Activated T-cell treated with anti-CD3 and anti-CD28 coated beads, Interleukin-2, amount 50 U/mL, for 48 hours (primary cell): ENCODE measurements around the gene CA5A.
"Not testable (repeated sequence)": the region's sequence is repeated elsewhere in the genome, so short reads cannot be mapped to it uniquely, and the experiment has no call there.

Experiments used
- DNase-seq, 2 experiments: peaks; one replicate each; pipeline ENCODE4 v3.0.0-alpha.2; 2020

Gene CA5A

DNA sequence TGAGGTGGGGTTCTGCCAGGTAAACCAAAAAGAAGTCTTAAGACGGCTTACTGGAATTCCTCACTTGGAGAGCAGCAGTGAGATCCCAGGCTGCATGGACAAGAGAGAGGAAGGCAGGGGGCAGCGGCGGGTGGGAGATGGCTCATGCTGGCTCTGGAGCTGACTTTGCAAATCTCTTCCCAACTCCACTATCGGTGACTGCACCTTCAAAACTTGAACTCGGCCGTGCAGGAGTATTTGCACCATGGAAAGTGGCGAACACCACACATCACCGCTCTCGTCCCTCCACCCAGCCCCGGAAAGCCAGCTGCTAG lies 16.7 kb downstream of the CA5A start:
- DNase-seq = no peak

DNA sequence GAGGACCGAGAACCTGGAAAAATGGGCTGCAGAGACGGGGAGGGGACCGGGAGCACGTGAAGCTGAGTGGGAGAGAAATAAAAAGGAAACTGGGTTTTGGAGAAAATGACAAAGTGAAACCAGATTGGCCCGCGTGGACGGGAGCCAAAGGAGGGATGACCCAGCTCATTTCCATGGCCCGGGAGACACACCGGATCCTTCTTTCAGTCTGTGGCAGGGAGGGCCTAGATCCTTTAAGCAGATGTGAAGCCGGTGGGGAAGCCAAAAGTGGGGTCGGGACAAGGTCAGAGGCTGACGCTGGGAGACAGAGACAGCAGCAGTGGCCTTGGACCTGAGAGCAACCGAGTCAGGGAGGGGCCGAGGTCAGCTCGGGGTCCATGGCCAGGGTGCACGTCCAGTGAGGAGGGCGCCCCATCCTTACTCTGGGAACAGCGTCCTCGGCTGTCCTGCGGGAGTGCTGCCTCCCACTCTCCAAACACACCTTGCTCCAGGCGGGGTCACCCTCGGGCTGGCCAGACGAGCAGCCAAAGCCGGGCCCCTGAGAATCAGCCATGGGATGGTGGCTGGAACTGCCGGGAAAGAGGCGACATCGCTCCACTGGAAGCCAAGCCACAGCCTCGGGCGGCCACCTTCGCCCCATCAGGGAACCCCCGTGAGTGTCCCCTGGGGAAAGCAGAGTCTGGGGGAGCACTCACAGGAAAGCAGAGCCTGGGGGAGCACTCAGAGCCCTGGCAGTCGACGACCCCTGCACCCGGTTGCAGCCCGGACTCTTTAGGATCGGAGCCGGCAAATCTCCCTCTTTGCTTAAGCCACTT lies 17.3 kb downstream of the CA5A start:
- no peak for DNase-seq

DNA sequence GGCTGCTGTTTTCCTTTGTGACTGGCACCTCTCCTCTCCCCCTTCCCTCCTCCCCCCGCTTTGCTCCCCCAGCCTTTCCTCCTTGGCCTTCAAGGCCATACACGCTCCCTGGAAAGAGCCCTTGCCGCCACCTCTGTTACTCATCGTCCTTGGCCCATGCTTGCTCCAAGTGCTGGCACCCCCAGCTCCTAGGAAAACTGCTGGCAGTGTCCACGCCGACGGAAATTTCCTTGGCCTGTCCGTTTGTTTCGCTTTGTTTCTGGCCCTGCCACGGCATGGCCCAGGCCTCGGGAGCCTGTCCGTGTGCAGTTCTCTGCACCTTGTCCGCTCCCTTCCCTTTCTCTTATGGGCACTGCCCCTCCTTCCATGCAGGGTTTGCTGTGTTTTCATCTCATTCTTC lies 18.0 kb downstream of the CA5A start:
- DNase-seq = no peak

DNA sequence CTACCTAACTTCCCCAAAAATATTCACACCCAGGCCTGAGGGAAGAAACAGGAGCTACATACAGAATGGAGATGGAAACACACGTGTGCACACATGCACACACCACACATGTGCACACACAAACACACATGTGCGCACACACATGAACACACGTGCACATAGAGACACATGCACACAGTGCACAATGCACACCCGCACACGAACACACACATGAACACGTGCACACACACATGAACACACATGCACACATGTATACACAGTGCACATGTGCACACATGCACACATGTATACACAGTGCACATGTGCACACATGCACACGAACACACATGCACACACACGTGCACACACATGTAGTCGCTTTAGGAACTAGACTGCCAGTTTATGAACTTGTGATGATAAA lies 18.8 kb downstream of the CA5A start:
- DNase-seq = no peak

DNA sequence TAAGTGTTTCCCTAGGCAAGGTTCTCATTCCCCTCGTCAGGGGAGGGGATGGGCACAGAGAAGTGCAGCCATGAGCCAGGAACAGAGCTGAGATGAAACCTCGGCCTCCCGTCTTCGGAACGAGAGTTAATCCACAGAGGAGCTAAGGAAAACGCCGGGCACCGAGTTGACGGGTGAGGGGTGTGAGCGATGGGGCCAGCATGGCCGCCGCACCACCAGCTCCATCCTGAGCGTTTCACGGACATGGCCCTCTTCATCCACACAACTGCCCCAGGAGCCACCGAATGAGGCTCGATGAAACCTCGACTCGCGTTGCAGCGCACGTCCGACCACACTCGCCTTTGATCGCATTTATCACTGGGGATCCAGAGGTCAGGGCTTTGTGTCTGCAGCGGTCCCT lies 21.5 kb downstream of the CA5A start:
- no peak for DNase-seq

DNA sequence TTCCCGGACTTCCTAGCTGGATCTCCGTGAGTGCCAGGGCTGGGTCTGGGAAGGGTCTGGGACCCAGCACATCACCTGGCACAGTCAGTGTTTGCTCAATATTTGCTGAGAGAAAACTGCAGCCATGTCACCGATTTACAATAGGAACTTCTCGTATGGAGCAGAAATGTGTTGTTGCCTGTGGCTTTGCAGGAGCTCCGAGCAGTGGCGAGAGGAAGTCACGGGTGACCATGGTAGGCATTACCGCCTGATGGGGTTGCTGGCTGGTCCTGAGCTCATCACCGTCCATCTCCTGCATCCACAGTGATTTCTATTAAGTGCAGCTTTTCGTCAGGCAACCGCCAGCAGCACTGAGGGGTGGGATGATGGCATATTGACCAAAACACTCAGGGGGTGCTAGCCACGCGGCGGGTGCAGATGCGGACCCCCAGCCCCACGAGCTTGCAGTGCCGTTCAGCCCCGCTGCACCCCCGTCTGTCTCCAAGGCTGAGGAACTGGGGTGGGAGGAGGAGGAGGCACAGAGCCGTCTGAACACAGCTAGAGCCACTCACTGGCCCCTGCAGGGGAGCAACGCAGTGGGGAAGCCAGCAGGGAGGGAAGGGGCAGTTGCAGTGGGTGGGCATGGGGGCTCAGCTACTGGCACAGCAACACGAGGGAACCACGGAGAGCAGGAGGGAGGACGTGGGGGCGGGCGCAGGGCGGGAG lies 22.2 kb downstream of the CA5A start:
- not testable (repeated sequence) for DNase-seq

DNA sequence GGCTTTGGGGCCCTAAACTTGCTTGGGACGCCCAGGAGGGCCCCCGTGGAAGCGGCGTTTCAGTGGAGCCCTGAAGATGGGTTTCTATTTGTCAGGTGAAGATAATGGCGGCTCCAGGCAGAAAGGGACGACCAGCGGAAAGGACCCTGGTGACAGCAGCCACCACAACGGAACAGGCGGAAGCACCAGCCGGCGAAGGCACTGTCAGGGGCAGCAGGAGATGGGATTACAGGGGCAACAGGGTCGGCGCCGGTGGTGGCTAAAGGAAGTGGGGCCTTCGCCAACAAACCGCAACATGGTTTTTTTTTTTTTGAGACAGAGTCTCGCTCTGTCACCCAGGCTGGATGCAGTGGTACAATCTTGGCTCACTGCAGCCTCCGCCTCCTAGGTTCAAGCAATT lies 23.6 kb downstream of the CA5A start:
- not testable (repeated sequence) for DNase-seq

DNA sequence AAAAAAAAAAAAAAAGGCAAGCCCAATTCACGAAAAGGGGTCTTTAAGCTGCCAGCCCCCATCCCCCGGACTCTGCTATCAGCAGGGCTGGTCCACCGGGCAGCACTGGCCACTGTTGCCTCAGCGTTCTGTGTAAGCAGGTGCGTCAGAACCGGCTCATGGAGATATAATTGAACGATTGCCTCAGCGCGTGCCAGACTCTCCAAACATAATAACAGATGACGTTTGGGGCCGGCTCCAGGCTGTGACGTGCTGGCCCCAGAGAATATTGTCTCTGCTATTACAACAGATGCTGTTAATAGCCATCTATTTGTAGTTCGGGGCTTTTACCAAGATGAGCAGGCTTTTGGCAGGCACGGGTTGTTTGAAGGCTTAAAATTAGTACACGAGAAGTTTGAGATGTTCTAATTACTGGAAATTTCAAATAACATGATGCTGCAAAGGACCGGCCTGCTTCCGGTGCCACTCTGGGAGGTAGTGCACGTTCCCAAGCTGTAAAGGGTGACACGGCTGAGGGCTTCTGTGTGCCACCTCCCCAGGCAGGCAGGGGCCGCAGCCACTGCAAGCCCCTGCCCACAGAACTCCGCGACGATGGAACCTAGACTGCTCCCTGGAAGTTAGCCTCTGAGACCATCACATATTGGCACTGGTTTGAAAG lies 25.1 kb downstream of the CA5A start:
- not testable (repeated sequence) for DNase-seq

DNA sequence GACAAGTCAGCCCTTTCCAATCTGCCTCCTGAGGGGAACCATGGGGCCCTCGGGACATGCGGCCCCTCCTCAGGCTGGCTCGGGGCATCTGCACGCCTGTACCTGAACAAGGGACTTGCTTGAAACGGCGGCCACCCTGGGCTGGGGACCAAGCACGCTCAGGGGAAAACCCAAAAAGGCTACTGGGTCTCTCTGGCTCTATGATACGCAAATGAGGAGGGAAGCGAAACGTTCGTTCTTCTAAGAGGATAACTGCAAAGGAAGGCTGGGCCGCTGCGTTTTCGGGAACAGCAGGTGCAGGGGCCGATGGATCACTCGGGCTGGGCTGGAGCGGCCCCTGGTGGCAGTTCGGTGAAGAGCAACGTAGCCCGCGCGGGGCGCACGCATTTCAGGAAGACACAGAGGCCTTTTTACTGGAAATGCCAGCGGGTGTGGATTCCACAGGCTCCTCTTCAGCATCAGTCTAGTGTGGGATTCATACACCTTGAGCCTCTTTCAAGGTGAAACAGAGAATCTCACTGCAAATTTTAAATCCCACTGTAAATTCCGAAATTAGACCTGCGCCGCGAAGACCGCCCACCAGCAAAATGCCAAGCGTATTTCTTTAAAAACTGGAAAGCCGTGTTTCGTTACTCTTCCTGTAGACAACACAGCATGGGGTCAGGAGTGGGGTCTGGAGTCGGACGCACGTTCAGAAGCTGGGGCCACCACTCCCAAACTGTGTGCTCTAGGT lies 27.0 kb downstream of the CA5A start:
- DNase-seq = peak; percentile 97

DNA sequence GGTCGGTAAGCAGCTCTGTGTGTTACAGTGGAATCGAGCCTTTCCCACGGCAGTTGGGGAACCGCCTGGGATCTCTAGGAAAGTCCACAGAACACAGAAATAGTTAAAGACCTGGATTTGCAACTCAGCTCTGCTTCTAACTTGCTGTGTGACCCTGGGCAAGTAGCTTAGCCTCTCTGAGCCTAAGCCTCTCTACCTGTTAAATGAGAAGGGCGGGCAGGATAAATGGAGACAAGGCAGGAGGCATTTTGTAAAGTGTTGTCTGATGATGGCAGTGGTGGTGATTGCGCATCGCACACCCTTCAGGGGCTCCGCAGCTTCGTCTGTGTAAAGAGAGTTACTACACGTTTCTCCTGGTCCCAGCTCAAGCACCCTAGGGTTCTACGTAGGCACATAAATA lies 28.2 kb downstream of the CA5A start:
- DNase-seq = not testable (repeated sequence)

DNA sequence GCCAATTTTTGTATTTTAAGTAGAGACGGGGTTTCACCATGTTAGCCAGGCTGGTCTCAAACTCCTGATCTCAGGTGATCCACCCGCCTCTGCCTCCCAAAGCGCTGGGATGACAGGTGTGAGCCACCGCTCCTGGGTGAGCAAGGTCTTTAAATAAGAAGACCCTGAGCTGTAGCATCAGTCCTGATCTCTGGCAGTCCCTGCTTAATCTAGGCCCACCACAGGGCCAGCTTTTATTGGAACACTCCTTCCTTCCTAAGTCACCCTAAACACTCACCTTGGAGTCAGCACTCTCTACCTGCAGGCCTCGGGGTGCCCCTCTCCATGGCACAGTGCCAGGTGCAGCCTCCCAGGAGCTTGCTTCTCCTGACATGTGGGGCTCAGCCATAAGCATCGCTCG lies 30.8 kb downstream of the CA5A start:
- not testable (repeated sequence) for DNase-seq

DNA sequence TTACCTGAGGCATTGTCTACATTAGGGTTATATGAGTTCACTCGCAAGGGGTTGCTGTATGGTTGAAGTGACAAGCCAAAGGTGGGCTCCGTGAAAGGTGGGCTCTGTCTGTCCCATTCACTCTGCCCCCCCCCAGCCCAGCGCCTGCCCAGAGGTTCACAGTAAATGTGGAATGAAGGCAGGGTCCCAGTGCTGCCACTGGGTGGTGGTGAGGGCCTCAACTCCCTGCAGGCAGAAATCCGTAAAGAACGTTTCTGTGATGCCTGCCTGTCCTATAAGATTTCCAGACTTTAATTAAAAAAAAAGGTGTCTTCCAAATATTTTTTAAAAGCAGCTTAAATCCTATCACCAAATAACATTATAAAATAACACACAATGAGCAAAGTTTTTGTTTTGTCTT lies 31.4 kb downstream of the CA5A start:
- not testable (repeated sequence) for DNase-seq

DNA sequence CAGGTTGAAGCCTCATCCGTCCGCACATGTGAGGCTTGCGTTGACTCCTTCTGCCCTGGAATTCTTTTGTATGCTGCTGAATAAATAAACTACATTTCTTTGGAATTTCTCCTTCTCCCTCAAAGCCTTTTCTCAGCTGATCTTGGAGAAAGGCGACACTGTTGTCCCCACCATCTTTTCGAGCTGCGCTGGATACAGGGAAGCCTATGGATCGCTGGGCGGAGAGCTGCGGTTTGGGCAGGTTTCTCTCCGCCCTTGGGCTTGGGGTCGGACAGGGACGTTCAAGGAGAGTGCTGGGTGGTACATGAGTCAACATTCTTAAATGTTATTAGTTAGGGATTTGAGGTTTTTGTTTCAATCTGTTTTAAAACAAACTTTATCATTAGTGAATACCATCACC lies 35.8 kb downstream of the CA5A start:
- not testable (repeated sequence) for DNase-seq

DNA sequence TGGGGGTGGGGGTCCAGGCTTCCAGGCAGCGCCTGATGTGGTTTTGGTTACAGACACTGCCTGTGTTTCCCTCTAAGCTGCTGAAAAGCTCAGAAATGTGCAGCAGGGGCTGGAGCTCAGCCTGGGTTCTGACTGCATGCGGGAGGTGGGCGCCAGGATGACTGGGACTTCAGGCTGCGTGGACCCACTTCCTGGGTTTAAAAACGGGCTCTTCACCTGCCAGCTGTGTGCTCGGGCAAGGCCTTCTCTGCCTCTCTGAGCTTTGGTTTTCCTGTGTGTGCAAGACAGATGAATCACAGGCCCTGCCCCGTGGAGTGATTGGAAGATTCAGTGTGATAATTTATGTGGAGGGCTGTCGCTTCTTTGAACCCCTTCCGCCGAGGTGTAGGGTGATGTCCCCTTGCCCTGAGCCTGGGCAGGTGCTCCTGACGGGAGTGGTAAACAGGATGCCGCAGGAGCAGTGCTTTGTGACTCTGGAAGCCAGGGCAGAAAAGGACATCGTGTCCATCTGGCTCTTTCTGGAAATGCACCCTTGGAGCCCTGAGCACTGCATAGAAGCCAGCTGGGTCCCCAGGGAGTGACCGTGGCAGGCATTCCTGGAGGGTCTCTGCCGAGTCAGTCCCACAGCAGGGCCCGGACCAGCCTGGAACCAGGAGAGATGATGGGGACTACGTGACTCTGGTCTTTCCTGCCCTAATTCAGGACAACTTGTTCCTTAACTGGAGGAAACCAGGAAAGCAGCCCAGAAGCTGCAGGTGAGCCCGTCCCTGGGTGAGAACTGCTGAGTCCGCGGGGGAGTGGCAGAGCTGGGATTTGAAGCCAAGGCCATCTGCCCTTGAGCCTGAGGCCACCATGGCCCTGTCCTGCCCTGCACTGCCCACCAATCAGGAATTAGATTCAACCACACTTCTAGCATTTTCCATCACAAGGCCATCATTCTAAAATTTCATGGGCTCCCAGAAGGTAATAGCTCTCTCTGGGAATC lies 38.5 kb downstream of the CA5A start:
- DNase-seq = peak; percentile 79 to 82

DNA sequence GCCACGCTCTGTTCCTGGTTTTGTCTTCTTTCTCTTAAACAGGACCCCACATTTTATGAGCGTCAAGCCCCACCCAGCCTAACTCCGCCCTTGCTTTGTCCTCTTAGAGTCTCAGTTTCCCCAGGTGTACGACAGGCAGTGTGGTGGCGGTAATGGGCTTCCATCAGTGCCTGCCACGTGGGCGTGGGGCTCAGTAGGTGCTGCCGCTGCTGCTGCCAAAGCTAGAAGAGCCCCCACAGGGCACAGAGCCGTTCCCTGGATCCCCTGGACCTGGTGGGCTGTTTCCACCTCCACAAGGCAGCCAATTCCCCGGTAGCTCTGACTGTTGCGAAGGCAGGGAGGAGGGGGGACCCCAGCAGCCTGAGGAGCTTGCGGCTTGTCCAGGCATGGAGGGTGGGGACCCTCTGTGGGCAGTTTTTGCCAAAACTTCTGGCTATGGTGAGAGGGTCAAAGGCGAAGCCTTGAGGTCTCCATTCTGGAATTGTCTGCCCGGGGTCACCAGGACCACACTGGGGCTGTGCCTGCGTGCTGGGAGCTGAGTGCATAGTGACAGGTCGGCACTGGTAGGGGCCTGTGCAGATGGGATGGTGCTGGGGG lies 39.3 kb downstream of the CA5A start:
- peak; percentile 50 to 54 for DNase-seq

DNA sequence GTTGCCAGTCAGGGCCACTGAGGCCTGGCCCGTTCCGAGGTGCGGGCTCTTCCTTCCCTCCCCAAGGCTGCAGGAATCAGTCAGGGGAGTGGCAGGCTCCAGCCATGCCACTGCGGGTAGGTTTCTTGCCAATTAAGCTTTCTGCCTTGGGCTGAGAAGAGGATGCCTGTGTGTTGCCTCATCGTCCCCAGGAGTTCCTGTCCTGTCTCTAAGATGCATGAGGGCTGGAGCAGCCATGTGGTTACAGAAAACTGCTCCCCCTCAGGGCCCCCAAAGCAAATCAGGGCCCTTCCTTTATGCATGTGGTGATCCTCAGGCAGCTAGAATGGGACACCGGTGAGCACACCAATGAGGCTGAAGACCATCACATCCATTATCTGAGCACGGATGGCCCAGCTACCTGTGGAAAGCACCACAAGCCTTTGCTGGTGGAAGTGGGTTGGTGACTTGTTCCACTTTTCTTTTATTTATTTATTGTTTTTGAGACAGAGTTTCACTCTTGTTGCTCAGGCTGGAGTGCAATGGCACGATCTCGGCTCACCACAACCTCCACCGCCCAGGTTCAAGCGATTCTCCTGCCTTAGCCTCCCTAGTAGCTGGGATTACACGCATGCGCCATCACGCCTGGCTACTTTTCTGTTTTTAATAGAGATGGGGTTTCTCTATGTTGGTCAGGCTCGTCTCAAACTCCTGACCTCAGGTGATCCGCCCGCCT lies 40.0 kb downstream of the CA5A start:
- peak in 1 of 2 experiments; percentile 49 for DNase-seq

DNA sequence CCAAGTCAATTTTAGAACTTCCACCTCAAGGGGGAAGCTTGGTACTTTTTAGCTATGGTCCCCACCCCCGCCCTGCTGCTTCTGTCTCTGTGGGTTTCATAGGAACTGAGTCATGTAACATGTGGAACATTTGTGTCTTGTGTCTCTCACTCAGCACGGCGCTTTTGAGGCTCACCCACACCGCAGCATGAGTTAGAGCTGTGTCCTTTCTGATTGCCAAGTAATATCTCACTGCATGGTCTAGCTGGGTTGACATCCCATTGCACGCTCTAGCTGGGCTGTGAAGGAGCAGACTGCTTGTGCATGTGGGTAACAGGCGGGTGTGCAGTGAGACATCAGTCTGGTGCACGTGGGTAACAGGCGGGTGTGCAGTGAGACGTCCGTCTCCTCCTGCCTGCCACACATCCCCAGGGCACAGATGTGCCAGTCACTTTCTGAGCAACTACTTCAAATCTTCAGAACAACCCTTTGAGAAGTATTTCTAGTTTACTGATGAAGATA lies 40.6 kb downstream of the CA5A start:
- peak; percentile 88 to 90 for DNase-seq

DNA sequence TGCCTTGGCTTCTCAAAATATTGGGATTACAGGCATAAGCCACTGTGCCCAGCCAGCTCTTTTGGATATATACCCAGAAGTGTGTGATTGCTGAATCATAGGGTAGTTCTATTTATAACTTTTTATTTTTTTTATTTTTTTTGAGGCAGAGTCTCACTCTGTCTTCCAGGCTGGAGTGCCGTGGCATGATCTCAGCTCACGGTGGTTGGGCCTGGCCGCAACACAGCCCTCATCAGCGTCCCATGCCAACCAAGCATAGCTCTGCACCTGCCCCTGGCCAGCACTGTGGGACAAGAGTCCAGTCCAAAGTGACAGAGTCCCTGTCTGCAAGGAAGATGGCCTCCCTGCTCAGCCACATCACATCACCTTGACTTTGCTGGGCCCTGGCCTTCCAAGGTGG lies 42.3 kb downstream of the CA5A start:
- not testable (repeated sequence) for DNase-seq

DNA sequence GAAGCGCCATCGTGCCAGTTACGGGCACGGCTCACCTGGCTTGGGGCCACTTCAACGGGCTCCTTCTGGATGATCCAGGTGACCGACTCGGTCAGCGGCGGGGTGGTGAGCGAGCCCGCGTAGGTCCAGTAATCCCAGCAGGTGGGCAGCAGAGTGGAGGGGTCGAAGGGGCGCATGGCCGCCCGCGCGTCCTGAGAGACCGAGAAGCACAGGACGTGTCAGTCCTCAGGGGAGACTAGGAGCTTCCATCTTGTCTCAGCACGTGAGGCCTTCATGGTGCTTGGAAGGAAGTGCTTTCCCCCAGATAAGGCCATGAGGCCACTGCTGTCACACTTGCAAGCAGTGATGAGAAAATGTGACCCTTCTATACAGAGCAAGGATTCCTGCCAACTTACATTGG lies 44.6 kb downstream of the CA5A start:
- no peak for DNase-seq

DNA sequence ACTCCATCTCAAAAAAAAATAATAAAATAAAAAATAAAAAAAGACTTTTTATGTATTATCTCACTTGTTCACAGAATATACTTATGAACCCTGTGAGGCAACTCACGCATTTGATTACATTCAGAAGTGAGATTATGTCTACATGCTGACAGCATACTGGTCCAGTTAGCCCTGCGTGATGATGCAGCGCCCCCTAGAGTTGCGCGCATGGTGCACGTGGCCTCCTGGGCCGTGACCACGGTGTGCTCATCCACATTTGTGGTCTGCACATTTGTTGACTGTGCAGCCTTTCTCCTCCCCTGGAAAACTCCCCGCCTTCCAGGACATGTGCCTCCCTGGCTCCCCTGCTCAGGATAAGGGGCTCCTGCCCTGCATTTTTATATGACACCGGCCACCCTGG lies 46.6 kb downstream of the CA5A start:
- peak; percentile 70 to 73 for DNase-seq

DNA sequence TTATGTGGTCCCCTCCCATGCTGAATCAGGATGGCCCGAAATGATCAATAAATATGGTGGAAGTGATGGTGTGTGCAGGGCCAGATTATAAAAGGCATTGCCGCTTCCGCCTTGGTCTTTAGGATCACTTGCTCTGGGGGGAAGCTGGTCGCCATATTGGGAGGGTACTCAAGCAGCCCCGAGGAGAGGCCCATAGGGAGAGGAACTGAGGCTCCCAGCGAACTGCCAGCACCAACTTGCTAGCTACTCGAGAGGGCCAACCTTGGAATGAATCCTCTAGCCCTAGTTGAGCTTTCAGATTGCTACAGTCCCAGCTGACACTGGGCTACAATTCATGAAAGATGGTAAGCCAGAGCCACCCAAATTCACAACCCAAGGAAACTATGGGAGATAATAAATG lies 48.0 kb downstream of the CA5A start:
- not testable (repeated sequence) for DNase-seq
